HCT116 (cell line): ENCODE results near the gene REST. TPM values are rescaled to one million over a fixed set of nuclear protein-coding genes. Genes with fewer than 3 reads are reported as not detected.
A peak's percentile ranks its signal among the peaks of the same experiment; 100 is the strongest.

Source experiments
- ATAC-seq: fragments of 200-7000 bp; cut with Tn5 transposase; 2 replicates; pipeline ENCODE4 v1.9.1; 2020; ENCODE audit warnings: mild to moderate bottlenecking, moderate library complexity
- BruUV-seq: library from RNA; stranded (reverse); fragments of 400-500 nt; replicated peaks from 2 replicates; lab custom pipeline; 2021; lab: Mats Ljungman, UMichigan
- CTCF ChIA-PET: fragments of 300-600 bp; sonication (Branson Sonifier 250); formaldehyde crosslinking; loops from one replicate; lab custom pipeline; 2021; ENCODE audit warnings: antibody characterized with exemption; lab: Charles Lee
- POLR2A ChIA-PET: fragments of 300-600, 350-600 bp; sonication (Branson Sonifier 250); formaldehyde crosslinking; loops from one replicate; lab custom pipeline; 2021; ENCODE audit warnings: antibody characterized with exemption; lab: Charles Lee
- RAD21 ChIA-PET, 2 experiments: fragments of 300-600 bp; sonication (Branson Sonifier 250); formaldehyde crosslinking; loops; one replicate each; lab custom pipeline; 2023; ENCODE audit warnings: low total read pairs in 2 of 2; ENCODE audit not compliant: uncharacterized antibody in 2 of 2, unreplicated experiment in 2 of 2, low non-redundant PET in 1 of 2; lab: Charles Lee
- DNase-seq: peaks from one replicate; pipeline ENCODE4 v3.0.0-alpha.2; 2010; ENCODE audit warnings: low read depth, low spot score
- H2AFZ ChIP-seq: fragments of 200-600 bp; shearing (Covaris generic), sonication (generic); 2 replicates; pipeline ENCODE4 v1.6.1; 2017; ENCODE audit warnings: low read depth, mixed run types, mixed read lengths, antibody characterized with exemption, low read length; ENCODE audit not compliant: poor library complexity, severe bottlenecking
- H3K27ac ChIP-seq: 2 replicates; pipeline ENCODE4 v1.5.1; 2012; ENCODE audit warnings: low read depth, low read length
- H3K27me3 ChIP-seq: fragments of 200-600 bp; sonication (generic); 2 replicates; pipeline ENCODE4 v1.6.1; 2016; ENCODE audit warnings: mixed run types, low read length, mixed read lengths; ENCODE audit not compliant: insufficient read depth
- H3K36me3 ChIP-seq, 2 experiments: fragments of 200-500 bp in 1 of 2; fragments of 200-600 bp in 1 of 2; sonication (Bioruptor generic) in 1 of 2; sonication (generic) in 1 of 2; 2 replicates each; pipeline versions ENCODE4 v1.5.1 to v1.6.1; 2014 to 2016; ENCODE audit warnings: low read length in 2 of 2, inconsistent platforms in 1 of 2, mixed read lengths in 1 of 2, mixed run types in 1 of 2; ENCODE audit not compliant: insufficient read depth in 2 of 2, control insufficient read depth in 1 of 2
- H3K4me1 ChIP-seq, 2 experiments: fragments of 200-600 bp in 1 of 2; sonication (generic) in 1 of 2; 2 replicates each; pipeline versions ENCODE4 v1.5.1 to v1.6.1; 2012 to 2017; ENCODE audit warnings: low read length in 2 of 2, inconsistent platforms in 1 of 2, mild to moderate bottlenecking in 1 of 2, mixed read lengths in 1 of 2, mixed run types in 1 of 2, moderate library complexity in 1 of 2; ENCODE audit not compliant: insufficient read depth in 2 of 2, control insufficient read depth in 1 of 2
- H3K4me2 ChIP-seq: fragments of 200-600 bp; sonication (generic); 2 replicates; pipeline ENCODE4 v1.6.1; 2017; ENCODE audit warnings: mixed run types, low read length, mixed read lengths
- H3K4me3 ChIP-seq, 2 experiments: fragments of 200-600 bp in 1 of 2; sonication (generic) in 1 of 2; replicated peaks in 1 of 2; 2 replicates each; pipeline ENCODE4 v1.5.1; 2011 to 2016; ENCODE audit warnings: low read length in 2 of 2, control low read depth in 1 of 2, low read depth in 1 of 2, mild to moderate bottlenecking in 1 of 2, mixed read lengths in 1 of 2, mixed run types in 1 of 2
- H3K79me2 ChIP-seq: fragments of 200-600 bp; sonication (generic); 2 replicates; pipeline ENCODE4 v1.6.1; 2017; ENCODE audit warnings: mild to moderate bottlenecking, mixed run types, low read length, moderate library complexity, mixed read lengths; ENCODE audit not compliant: insufficient read depth
- H3K9ac ChIP-seq: fragments of 200-600 bp; sonication (generic); 2 replicates; pipeline ENCODE4 v1.6.1; 2016; ENCODE audit warnings: low read length, mixed read lengths
- H3K9me2 ChIP-seq: fragments of 200-600 bp; sonication (generic), shearing (Covaris generic); 2 replicates; pipeline ENCODE4 v1.6.1; 2017; ENCODE audit warnings: mixed run types, mild to moderate bottlenecking, moderate library complexity; ENCODE audit not compliant: insufficient read depth
- H3K9me3 ChIP-seq, 2 experiments: fragments of 200-500 bp in 1 of 2; fragments of 200-600 bp in 1 of 2; sonication (Bioruptor generic) in 1 of 2; sonication (generic) in 1 of 2; 2 replicates each; pipeline ENCODE4 v1.6.1; 2014 to 2017; ENCODE audit warnings: low read length in 2 of 2, mixed read lengths in 2 of 2, inconsistent platforms in 1 of 2, low read depth in 1 of 2, mild to moderate bottlenecking in 1 of 2, mixed run types in 1 of 2, moderate library complexity in 1 of 2; ENCODE audit not compliant: control insufficient read depth in 1 of 2, insufficient read depth in 1 of 2
- H4K20me1 ChIP-seq: fragments of 200-600 bp; sonication (generic), shearing (Covaris generic); 2 replicates; pipeline ENCODE4 v1.6.1; 2017; ENCODE audit warnings: mixed run types, mild to moderate bottlenecking, moderate library complexity; ENCODE audit not compliant: insufficient read depth
- ATF3 ChIP-seq: IDR thresholded peaks from 2 replicates; pipeline ENCODE4 v1.6.1; 2012
- CEBPB ChIP-seq: IDR thresholded peaks from 2 replicates; pipeline ENCODE4 v1.6.1; 2012; ENCODE audit warnings: low read depth
- EGR1 ChIP-seq: IDR thresholded peaks from 2 replicates; pipeline ENCODE4 v1.6.1; 2012; ENCODE audit warnings: low read depth
- ELF1 ChIP-seq: IDR thresholded peaks from 2 replicates; pipeline ENCODE4 v1.6.1; 2012; ENCODE audit warnings: low read depth, borderline replicate concordance
- EZH2 ChIP-seq: fragments of 200-600 bp; sonication (generic); IDR thresholded peaks from 2 replicates; pipeline ENCODE4 v1.6.1; 2017; ENCODE audit warnings: antibody characterized with exemption, mixed run types
- EZH2phosphoT487 ChIP-seq: fragments of 200-600 bp; IDR thresholded peaks from 2 replicates; pipeline ENCODE4 v1.6.1; 2018; ENCODE audit warnings: antibody characterized with exemption, borderline replicate concordance
- JUND ChIP-seq: IDR thresholded peaks from 2 replicates; pipeline ENCODE4 v1.6.1; 2012
- MAX ChIP-seq: IDR thresholded peaks from 2 replicates; pipeline ENCODE4 v1.6.1; 2012
- POLR2A ChIP-seq: IDR thresholded peaks from 2 replicates; pipeline ENCODE4 v1.7.0; 2011; ENCODE audit warnings: borderline replicate concordance; ENCODE audit not compliant: insufficient read depth, insufficient read length; ENCODE audit errors: extremely low read depth
- RAD21 ChIP-seq: IDR thresholded peaks from 2 replicates; pipeline ENCODE4 v1.6.1; 2012; ENCODE audit warnings: low read depth, mild to moderate bottlenecking
- REST ChIP-seq: IDR thresholded peaks from 2 replicates; pipeline ENCODE4 v1.6.1; 2012; ENCODE audit warnings: low read depth
- SP1 ChIP-seq: IDR thresholded peaks from 2 replicates; pipeline ENCODE4 v1.6.1; 2012; ENCODE audit warnings: low read depth
- YY1 ChIP-seq: IDR thresholded peaks from 2 replicates; pipeline ENCODE4 v1.6.1; 2011; ENCODE audit warnings: low read length, low read depth, moderate library complexity, mild to moderate bottlenecking; ENCODE audit not compliant: insufficient replicate concordance; ENCODE audit errors: extremely low read depth
- ZNF274 ChIP-seq: fragments of 200-500 bp; sonication (Bioruptor generic); IDR thresholded peaks from 2 replicates; pipeline ENCODE4 v1.6.1; 2014; ENCODE audit warnings: mild to moderate bottlenecking, low read depth, low read length, inconsistent platforms
- intact Hi-C: fragments of 100-400 bp; cut with micrococcal nuclease; formaldehyde crosslinking; loops from 2 replicates; pipeline ENCODE4 v1.10.0; 2022
- total RNA-seq: library from RNA; stranded (reverse); gene quantifications from one replicate; pipeline ENCODE4 v1.2.1, GENCODE V29; 2021; ENCODE audit not compliant: unreplicated experiment
- TF ChIP-seq, protein P1 (sequence below), 3 experiments: fragments of 200-600 bp in 1 of 3; sonication (generic) in 1 of 3; IDR thresholded peaks in 2 of 3; conservative IDR thresholded peaks in 1 of 3; 2 replicates each; pipeline ENCODE4 v1.5.1; 2012 to 2017; ENCODE audit warnings: low read depth in 2 of 3, low read length in 2 of 3, antibody characterized with exemption in 1 of 3, borderline replicate concordance in 1 of 3, control low read depth in 1 of 3, mild to moderate bottlenecking in 1 of 3, mixed read lengths in 1 of 3, mixed run types in 1 of 3, moderate library complexity in 1 of 3; ENCODE audit not compliant: insufficient read depth in 1 of 3

The REST gene
- total RNA-seq, 1 experiment from 2014 or later = 42.6 TPM

DNA sequence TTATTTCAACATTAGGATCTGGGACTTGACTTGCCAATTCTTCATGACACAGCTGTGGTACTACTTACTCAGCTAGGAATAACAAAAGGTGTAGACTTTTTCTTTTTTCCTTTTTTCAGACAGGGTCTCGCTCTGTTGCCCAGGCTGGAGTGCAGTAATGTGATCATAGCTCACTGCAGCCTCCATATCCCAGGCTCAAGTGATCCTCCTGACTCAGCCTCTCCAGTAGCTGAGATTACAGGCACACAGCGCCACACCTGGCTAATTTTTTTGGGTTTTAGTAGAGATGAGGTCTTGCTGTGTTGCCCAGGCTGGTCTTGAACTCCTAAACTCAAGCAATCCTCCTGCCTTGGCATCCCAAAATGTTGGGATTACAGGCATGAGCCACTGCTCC lies 53.4 kb downstream of the REST start:
- H3K4me1 ChIP-seq = no peaks in the 10 kb centered on the region
- no peak for DNase-seq
- H3K27me3 ChIP-seq = no peaks in the 10 kb centered on the region
- H3K36me3 ChIP-seq = peaks cover 12 to 23% of the 10 kb centered on the region in 2 experiments; a peak in 3 of 4 replicates
- no peak overlapping the region for H2AFZ ChIP-seq
- no peaks in the 10 kb centered on the region for H3K9me2 ChIP-seq
- no TSS peak for BruUV-seq
- no peaks in the 10 kb centered on the region for H4K20me1 ChIP-seq
- H3K4me3 ChIP-seq = no peak overlapping the region
- no peaks in the 10 kb centered on the region for H3K9me3 ChIP-seq
- no peak for TF ChIP-seq MAX
- TF ChIP-seq SP1 = no peak
- no peak for TF ChIP-seq CEBPB
- TF ChIP-seq EZH2phosphoT487 = no peak
- no peak for TF ChIP-seq POLR2A
- TF ChIP-seq EZH2 = no peak
- no peak for TF ChIP-seq YY1
- TF ChIP-seq RAD21 = no peak
- TF ChIP-seq, all 23 proteins: peak for 0
- POLR2A ChIA-PET = interaction anchor here (3.6 kb wide), 1 partner anchor 17 kb away, joined by 16 read pairs; the partner anchor contains the start of gene NOA1
- Histone ChIP-seq H3K4me2 (no peak overlapping the region), H3K79me2 (no peaks in the 10 kb centered on the region), H3K9ac (no peak overlapping the region), H3K27ac (no peak overlapping the region)
- 0 out of 2 replicates have a peak, but pooled peaks have one; percentile 12 for ATAC-seq
- intact Hi-C loops = no loop called here
- CTCF ChIA-PET = interaction anchor here (0.6 to 2.4 kb wide), 3 partner anchors 9 to 42 kb away, joined by 3 to 14 read pairs (median 3); partner anchors contain the start of genes NOA1 and POLR2B
- RAD21 ChIA-PET = no interaction called here

- no peaks in the 10 kb centered on the region; the same call in none of the 2 replicates for H4K20me1 ChIP-seq
- peaks cover 44 to 68% of the 10 kb centered on the region in 2 experiments for H3K36me3 ChIP-seq
- ChIA-PET RAD21 (no interaction called here), CTCF (no interaction called here), POLR2A (interaction anchor here (2.5 kb wide), 1 partner anchor 8 kb away, joined by 10 read pairs; the partner anchor contains the start of gene POLR2B)
- no peak overlapping the region for H3K9ac ChIP-seq
- H3K27me3 ChIP-seq = no peaks in the 10 kb centered on the region
- no peak overlapping the region for H3K4me2 ChIP-seq
- ATAC-seq (no peak), DNase-seq (no peak)
- peaks cover 4 to 7% of the 10 kb centered on the region in 2 experiments; a peak in 2 of 4 replicates for H3K4me1 ChIP-seq
- no TSS peak for BruUV-seq
- H3K9me3 ChIP-seq = peaks cover 0 to 5% of the 10 kb centered on the region in 2 experiments; a peak in 1 of 4 replicates
- H3K9me2 ChIP-seq = no peaks in the 10 kb centered on the region
- peaks cover 81% of the 10 kb centered on the region for H3K79me2 ChIP-seq
- no peak overlapping the region for H3K27ac ChIP-seq
- H2AFZ ChIP-seq = no peak overlapping the region
- H3K4me3 ChIP-seq = no peak overlapping the region
- intact Hi-C loops = no loop called here
- TF ChIP-seq ATF3 (no peak), SP1 (no peak), JUND (no peak), ZNF274 (no peak), EGR1 (no peak), YY1 (no peak), REST (no peak), RAD21 (no peak), POLR2A (no peak), ELF1 (no peak), CEBPB (no peak)
- TF ChIP-seq, protein P1, sequence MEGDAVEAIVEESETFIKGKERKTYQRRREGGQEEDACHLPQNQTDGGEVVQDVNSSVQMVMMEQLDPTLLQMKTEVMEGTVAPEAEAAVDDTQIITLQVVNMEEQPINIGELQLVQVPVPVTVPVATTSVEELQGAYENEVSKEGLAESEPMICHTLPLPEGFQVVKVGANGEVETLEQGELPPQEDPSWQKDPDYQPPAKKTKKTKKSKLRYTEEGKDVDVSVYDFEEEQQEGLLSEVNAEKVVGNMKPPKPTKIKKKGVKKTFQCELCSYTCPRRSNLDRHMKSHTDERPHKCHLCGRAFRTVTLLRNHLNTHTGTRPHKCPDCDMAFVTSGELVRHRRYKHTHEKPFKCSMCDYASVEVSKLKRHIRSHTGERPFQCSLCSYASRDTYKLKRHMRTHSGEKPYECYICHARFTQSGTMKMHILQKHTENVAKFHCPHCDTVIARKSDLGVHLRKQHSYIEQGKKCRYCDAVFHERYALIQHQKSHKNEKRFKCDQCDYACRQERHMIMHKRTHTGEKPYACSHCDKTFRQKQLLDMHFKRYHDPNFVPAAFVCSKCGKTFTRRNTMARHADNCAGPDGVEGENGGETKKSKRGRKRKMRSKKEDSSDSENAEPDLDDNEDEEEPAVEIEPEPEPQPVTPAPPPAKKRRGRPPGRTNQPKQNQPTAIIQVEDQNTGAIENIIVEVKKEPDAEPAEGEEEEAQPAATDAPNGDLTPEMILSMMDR (IDR thresholded peaks at IDR 0.05 in 2 of 3, conservative IDR thresholded peaks at IDR 0.05 in 1 of 3; ENCODE audit: borderline replicate concordance in 1 of 3, insufficient read depth in 1 of 3, low read depth in 2 of 3, low read length in 2 of 3) = no peak
These were observed 63.7 kb downstream of the REST start for GRCh38 chr4:56971383-56971782.
